Measurements from ENCODE around the gene SEC16B.

Gene SEC16B

GRCh38 chr1:177984136-177984525 is 14.3 kb upstream of the SEC16B start:
- TF ChIP-seq GATA3 (IDR thresholded peaks at IDR 0.05; ENCODE audit: low read depth, low read length): no peak
- TF ChIP-seq GATA2 (IDR thresholded peaks at IDR 0.05; ENCODE audit: low read depth, low read length): no peak

GRCh38 chr1:177983482-177984135 is 13.8 kb upstream of the SEC16B start:
- no peak for TF ChIP-seq GATA2 (IDR thresholded peaks at IDR 0.05; ENCODE audit: low read depth, low read length)
- TF ChIP-seq GATA3 (IDR thresholded peaks at IDR 0.05; ENCODE audit: low read depth, low read length): no peak

- TF ChIP-seq GATA2 (IDR thresholded peaks at IDR 0.05; ENCODE audit: low read depth, low read length) (no peak), GATA3 (IDR thresholded peaks at IDR 0.05; ENCODE audit: low read depth, low read length) (no peak)
These were observed 13.2 kb upstream of the SEC16B start for GRCh38 chr1:177983077-177983476.

- TF ChIP-seq GATA2 (IDR thresholded peaks at IDR 0.05; ENCODE audit: low read depth, low read length): no peak
- TF ChIP-seq GATA3 (IDR thresholded peaks at IDR 0.05; ENCODE audit: low read depth, low read length): no peak
These were observed 11.3 kb upstream of the SEC16B start for GRCh38 chr1:177981200-177981599.

- TF ChIP-seq GATA2 (IDR thresholded peaks at IDR 0.05; ENCODE audit: low read depth, low read length) (no peak), GATA3 (IDR thresholded peaks at IDR 0.05; ENCODE audit: low read depth, low read length) (no peak)
These were observed 9.4 kb upstream of the SEC16B start for GRCh38 chr1:177979272-177979671.

- TF ChIP-seq GATA2 (IDR thresholded peaks at IDR 0.05; ENCODE audit: low read depth, low read length) (no peak), GATA3 (IDR thresholded peaks at IDR 0.05; ENCODE audit: low read depth, low read length) (no peak)
These were observed 8.7 kb upstream of the SEC16B start for GRCh38 chr1:177978530-177978929.

- TF ChIP-seq GATA3 (IDR thresholded peaks at IDR 0.05; ENCODE audit: low read depth, low read length): no peak
- no peak for TF ChIP-seq GATA2 (IDR thresholded peaks at IDR 0.05; ENCODE audit: low read depth, low read length)
These were observed 7.3 kb upstream of the SEC16B start for GRCh38 chr1:177977141-177977540.

GRCh38 chr1:177976596-177976995 is 6.7 kb upstream of the SEC16B start:
- TF ChIP-seq GATA3 (IDR thresholded peaks at IDR 0.05; ENCODE audit: low read depth, low read length) (no peak), GATA2 (IDR thresholded peaks at IDR 0.05; ENCODE audit: low read depth, low read length) (no peak)

- TF ChIP-seq GATA2 (IDR thresholded peaks at IDR 0.05; ENCODE audit: low read depth, low read length) (no peak), GATA3 (IDR thresholded peaks at IDR 0.05; ENCODE audit: low read depth, low read length) (no peak)
These were observed 6.0 kb upstream of the SEC16B start for GRCh38 chr1:177975588-177976495.

GRCh38 chr1:177973585-177973984 is 3.7 kb upstream of the SEC16B start:
- TF ChIP-seq GATA2 (IDR thresholded peaks at IDR 0.05; ENCODE audit: low read depth, low read length) (no peak), GATA3 (IDR thresholded peaks at IDR 0.05; ENCODE audit: low read depth, low read length) (no peak)

- no peak for TF ChIP-seq GATA2 (IDR thresholded peaks at IDR 0.05; ENCODE audit: low read depth, low read length)
- no peak for TF ChIP-seq GATA3 (IDR thresholded peaks at IDR 0.05; ENCODE audit: low read depth, low read length)
These were observed 749 bp downstream of the SEC16B start for GRCh38 chr1:177969109-177969508.

- TF ChIP-seq GATA3 (IDR thresholded peaks at IDR 0.05; ENCODE audit: low read depth, low read length): no peak
- TF ChIP-seq GATA2 (IDR thresholded peaks at IDR 0.05; ENCODE audit: low read depth, low read length): no peak
These were observed 3.7 kb downstream of the SEC16B start for GRCh38 chr1:177966199-177966598.

GRCh38 chr1:177965293-177965692 is 4.6 kb downstream of the SEC16B start:
- TF ChIP-seq GATA2 (IDR thresholded peaks at IDR 0.05; ENCODE audit: low read depth, low read length): no peak
- TF ChIP-seq GATA3 (IDR thresholded peaks at IDR 0.05; ENCODE audit: low read depth, low read length): no peak

GRCh38 chr1:177964336-177964735 is 5.5 kb downstream of the SEC16B start:
- TF ChIP-seq GATA3 (IDR thresholded peaks at IDR 0.05; ENCODE audit: low read depth, low read length): no peak
- TF ChIP-seq GATA2 (IDR thresholded peaks at IDR 0.05; ENCODE audit: low read depth, low read length): no peak
